Brain microvascular endothelial cell (primary cell): Measurements from ENCODE around the gene FPGS.
A peak's percentile ranks its signal among the peaks of the same experiment; 100 is the strongest.

Experiments used
- DNase-seq: peaks from one replicate; pipeline ENCODE4 v3.0.0-alpha.2; 2020
- H3K27ac ChIP-seq: fragments of 250-450 bp; sonication (Bioruptor Pico); 2 replicates; pipeline ENCODE4 v1.5.1; 2020; ENCODE audit warnings: mild to moderate bottlenecking, moderate library complexity
- H3K27me3 ChIP-seq: fragments of 250-450 bp; sonication (Bioruptor Pico); replicated peaks from 2 replicates; pipeline ENCODE4 v1.5.1; 2020; ENCODE audit warnings: mild to moderate bottlenecking
- H3K36me3 ChIP-seq: fragments of 250-450 bp; sonication (Bioruptor Pico); replicated peaks from 2 replicates; pipeline ENCODE4 v1.5.1; 2020; ENCODE audit warnings: mild to moderate bottlenecking
- H3K4me3 ChIP-seq: 2 replicates; pipeline ENCODE4 v1.5.1; 2011; ENCODE audit warnings: low read depth, mild to moderate bottlenecking, control low read depth, low read length, moderate library complexity
- CTCF ChIP-seq: IDR thresholded peaks from 2 replicates; pipeline ENCODE4 v1.5.1; 2011; ENCODE audit warnings: low read depth, mild to moderate bottlenecking, moderate library complexity, low read length, control low read depth, inconsistent platforms; ENCODE audit errors: missing control alignments
- in situ Hi-C: cut with HindIII; loops from 2 replicates; pipeline ENCODE4 v1.10.0; 2017; ENCODE audit warnings: low sequenced_read_pairs, low pct_ligation_motif_present

Gene FPGS

DNA sequence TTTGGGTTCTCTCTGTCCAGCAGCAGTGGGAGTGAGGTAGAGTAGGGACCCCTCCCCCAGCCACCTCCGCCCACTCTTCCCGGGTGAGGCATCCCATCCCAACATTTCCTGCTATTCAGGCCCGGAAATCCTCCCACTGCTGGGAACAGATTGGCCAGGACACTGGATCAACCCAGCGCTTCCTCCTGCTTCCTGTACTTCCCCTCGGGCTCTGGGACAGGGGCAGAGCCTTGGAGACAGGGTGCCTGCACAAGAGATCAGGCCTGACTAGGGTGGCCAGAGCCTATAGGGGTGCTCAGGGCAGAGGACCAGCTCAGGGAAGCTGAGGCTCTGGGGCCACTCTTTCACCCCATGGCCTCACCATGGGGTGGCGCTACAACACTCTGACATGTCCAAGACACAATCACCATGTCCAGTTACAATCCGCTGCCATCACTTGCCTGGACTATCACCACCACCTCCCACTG, 38.7 kb upstream of the FPGS start:
- in situ Hi-C loops, result loop anchor here (25.0 kb wide), 1 partner anchor 98 kb away; the partner anchor contains the start of gene ENG
- Histone ChIP-seq H3K27ac (no peak overlapping the region), H3K27me3 (no peaks in the 10 kb centered on the region), H3K36me3 (no peaks in the 10 kb centered on the region), H3K4me3 (no peak overlapping the region)
- DNase-seq, result no peak
- peak; percentile 57 for TF ChIP-seq CTCF

- Histone ChIP-seq H3K4me3 (no peak overlapping the region), H3K27me3 (no peaks in the 10 kb centered on the region), H3K27ac (no peak overlapping the region), H3K36me3 (no peaks in the 10 kb centered on the region)
- no peak for TF ChIP-seq CTCF
- in situ Hi-C loops, result loop anchor here (25.0 kb wide), 1 partner anchor 97 kb away; the partner anchor contains the start of gene ENG
- DNase-seq, result no peak
Observed at GRCh38 chr9:127765418-127765817, 37.3 kb upstream of the FPGS start.

- TF ChIP-seq CTCF, result no peak
- in situ Hi-C loops, result loop anchor here (25.0 kb wide), 1 partner anchor 95 kb away; the partner anchor contains the start of gene ENG
- Histone ChIP-seq H3K36me3 (no peaks in the 10 kb centered on the region), H3K4me3 (no peak overlapping the region), H3K27ac (no peak overlapping the region), H3K27me3 (no peaks in the 10 kb centered on the region)
- DNase-seq, result no peak
Observed at GRCh38 chr9:127767410-127767809, 35.3 kb upstream of the FPGS start.

DNA sequence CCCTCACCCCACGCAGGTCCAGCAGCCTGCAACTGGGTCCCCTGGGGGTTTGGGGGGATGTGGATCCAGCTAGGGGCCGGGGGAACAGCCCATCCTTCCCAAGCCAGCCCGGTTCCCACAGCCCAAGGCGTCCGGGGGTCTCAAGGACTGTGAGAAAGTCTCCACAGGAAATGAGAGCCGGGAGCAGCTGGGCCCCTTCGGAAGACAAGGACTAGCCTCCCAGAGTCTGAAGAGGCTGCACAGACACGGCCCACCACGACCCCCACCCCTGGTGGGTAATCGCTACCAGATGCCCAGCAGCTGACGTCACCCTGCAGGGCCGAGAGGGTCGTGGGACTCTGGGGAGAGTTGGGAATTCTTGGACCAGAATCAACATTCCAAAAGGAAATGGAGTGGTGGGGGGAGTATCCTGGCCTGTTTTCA, 34.8 kb upstream of the FPGS start:
- DNase-seq, result peak; percentile 15
- Histone ChIP-seq H3K4me3 (no peak overlapping the region), H3K27me3 (no peaks in the 10 kb centered on the region), H3K36me3 (no peaks in the 10 kb centered on the region), H3K27ac (peak overlapping the region; percentile 40)
- in situ Hi-C loops, result loop anchor here (25.0 kb wide), 1 partner anchor 94 kb away; the partner anchor contains the start of gene ENG
- no peak for TF ChIP-seq CTCF

GRCh38 chr9:127768698-127769097, 34.0 kb upstream of the FPGS start:
- no peak for TF ChIP-seq CTCF
- Histone ChIP-seq H3K27me3 (no peaks in the 10 kb centered on the region), H3K36me3 (no peaks in the 10 kb centered on the region), H3K27ac (no peak overlapping the region), H3K4me3 (no peak overlapping the region)
- in situ Hi-C loops, result loop anchor here (25.0 kb wide), 1 partner anchor 94 kb away; the partner anchor contains the start of gene ENG
- DNase-seq, result no peak

- no peak for DNase-seq
- in situ Hi-C loops, result loop anchor here (25.0 kb wide), 1 partner anchor 93 kb away; the partner anchor contains the start of gene ENG
- Histone ChIP-seq H3K36me3 (no peaks in the 10 kb centered on the region), H3K27ac (no peak overlapping the region), H3K27me3 (no peaks in the 10 kb centered on the region), H3K4me3 (no peak overlapping the region)
- TF ChIP-seq CTCF, result no peak
Observed at GRCh38 chr9:127769101-127769500, 33.6 kb upstream of the FPGS start.
